Psoas muscle (tissue), 7 donors: ENCODE results near the gene PRAMEF5. TPM values are rescaled to one million over a fixed set of nuclear protein-coding genes. Genes with fewer than 3 reads are reported as not detected.

Source experiments
- polyA plus RNA-seq, 3 donors: library from polyadenylated mRNA; stranded (reverse); fragments of 200-250 nt; gene quantifications; one replicate each; pipeline ENCODE4 v1.2.3, GENCODE V29; 2013
- total RNA-seq, 4 donors: library from RNA; stranded (reverse); fragmentation: NEBNext Ultra II Directional in 2 of 4; extraction: Animal tissue kit (Norgen Biotek cat#: 25700) in 2 of 4; gene quantifications; one replicate each; pipeline versions ENCODE4 v1.2.1 to v1.2.4, GENCODE V29; 2021 to 2023
- donor health status: healthy with polysubstance abuse.
- donor health status: DM: no; HTN: no; CAD: no; lungs with moderate emphysema.
- donor health status: Bipolar disorder and iron deficiency.
- donor health status: healthy.
- donor health status: DM: no; HTN: no; CAD: no.
- donor health status: DM: no; HTN: no; CAD: no.
- donor health status: DM: yes; HTN: yes; CAD: no.

The PRAMEF5 gene
- total and polyA plus RNA-seq, 7 donors, result not detected

Other genes with a start within 250 kb of the PRAMEF5 start
- gene PRAMEF27, start 197.6 kb upstream of the PRAMEF5 start, total RNA-seq, result not detected
- gene PRAMEF27, start 197.6 kb upstream of the PRAMEF5 start, polyA plus RNA-seq, result not detected
- gene HNRNPCL3, start 193.4 kb upstream of the PRAMEF5 start, total RNA-seq, result not detected
- not detected for gene HNRNPCL3, start 193.4 kb upstream of the PRAMEF5 start, polyA plus RNA-seq
- not detected for gene PRAMEF25, start 183.4 kb upstream of the PRAMEF5 start, total RNA-seq
- not detected for gene PRAMEF25, start 183.4 kb upstream of the PRAMEF5 start, polyA plus RNA-seq
- not detected for gene HNRNPCL2, start 137.3 kb upstream of the PRAMEF5 start, total RNA-seq
- not detected for gene HNRNPCL2, start 137.3 kb upstream of the PRAMEF5 start, polyA plus RNA-seq
- not detected for gene PRAMEF26, start 98.2 kb upstream of the PRAMEF5 start, total RNA-seq
- gene PRAMEF26, start 98.2 kb upstream of the PRAMEF5 start, polyA plus RNA-seq, result not detected
- not detected for gene HNRNPCL4, start 88.6 kb upstream of the PRAMEF5 start, total RNA-seq
- not detected for gene HNRNPCL4, start 88.6 kb upstream of the PRAMEF5 start, polyA plus RNA-seq
- not detected for gene PRAMEF9, start 82.3 kb upstream of the PRAMEF5 start, total RNA-seq
- not detected for gene PRAMEF9, start 82.3 kb upstream of the PRAMEF5 start, polyA plus RNA-seq
- gene PRAMEF13, start 52.8 kb upstream of the PRAMEF5 start, total RNA-seq, result not detected
- not detected for gene PRAMEF13, start 52.8 kb upstream of the PRAMEF5 start, polyA plus RNA-seq
- not detected for gene PRAMEF18, start 28.0 kb upstream of the PRAMEF5 start, total RNA-seq
- not detected for gene PRAMEF18, start 28.0 kb upstream of the PRAMEF5 start, polyA plus RNA-seq
- not detected for gene PRAMEF8, start 30.9 kb downstream of the PRAMEF5 start, total RNA-seq
- gene PRAMEF8, start 30.9 kb downstream of the PRAMEF5 start, polyA plus RNA-seq, result not detected
- gene PRAMEF33, start 49.3 kb downstream of the PRAMEF5 start, total RNA-seq, result not detected
- gene PRAMEF33, start 49.3 kb downstream of the PRAMEF5 start, polyA plus RNA-seq, result not detected
- not detected for gene PRAMEF15, start 61.4 kb downstream of the PRAMEF5 start, total RNA-seq
- gene PRAMEF15, start 61.4 kb downstream of the PRAMEF5 start, polyA plus RNA-seq, result not detected
- gene PRAMEF14, start 92.9 kb downstream of the PRAMEF5 start, total RNA-seq, result not detected
- not detected for gene PRAMEF14, start 92.9 kb downstream of the PRAMEF5 start, polyA plus RNA-seq
- not detected for gene PRAMEF19, start 117.7 kb downstream of the PRAMEF5 start, total RNA-seq
- gene PRAMEF19, start 117.7 kb downstream of the PRAMEF5 start, polyA plus RNA-seq, result not detected
- not detected for gene PRAMEF17, start 135.4 kb downstream of the PRAMEF5 start, total RNA-seq
- gene PRAMEF17, start 135.4 kb downstream of the PRAMEF5 start, polyA plus RNA-seq, result not detected
- not detected for gene PRAMEF20, start 156.3 kb downstream of the PRAMEF5 start, total RNA-seq
- not detected for gene PRAMEF20, start 156.3 kb downstream of the PRAMEF5 start, polyA plus RNA-seq